Liver (tissue), 9 donors: ENCODE data around the gene SAMD9. TPM values are rescaled to one million over a fixed set of nuclear protein-coding genes. Genes with fewer than 3 reads are reported as not detected.

Experiments
- DNase-seq: peaks from one replicate; pipeline ENCODE4 v3.0.0-alpha.2; 2017; ENCODE audit warnings: low spot score
- H3K27ac ChIP-seq, 2 donors: one replicate each; pipeline ENCODE4 v1.7.0; 2013; ENCODE audit warnings: inconsistent platforms in 2 of 2, low read length in 2 of 2, control low read depth in 1 of 2, low read depth in 1 of 2, mild to moderate bottlenecking in 1 of 2
- H3K27me3 ChIP-seq, 4 donors: one replicate each; pipeline versions ENCODE4 v1.6.1 to v1.7.0; 2013; ENCODE audit warnings: low read length in 3 of 4, inconsistent platforms in 1 of 4, mild to moderate bottlenecking in 1 of 4, moderate library complexity in 1 of 4; ENCODE audit not compliant: control insufficient read depth in 4 of 4, insufficient read depth in 4 of 4
- H3K36me3 ChIP-seq, 4 donors: one replicate each; pipeline versions ENCODE4 v1.6.1 to v1.7.0; 2013; ENCODE audit warnings: low read length in 3 of 4, mild to moderate bottlenecking in 3 of 4, low read depth in 1 of 4, moderate library complexity in 1 of 4; ENCODE audit not compliant: control insufficient read depth in 4 of 4, insufficient read depth in 3 of 4
- H3K4me1 ChIP-seq, 4 donors: one replicate each; pipeline versions ENCODE4 v1.6.1 to v1.7.0; 2013; ENCODE audit warnings: low read length in 3 of 4, mild to moderate bottlenecking in 3 of 4, moderate library complexity in 1 of 4; ENCODE audit not compliant: control insufficient read depth in 4 of 4, insufficient read depth in 4 of 4
- H3K4me3 ChIP-seq, 3 donors: one replicate each; pipeline versions ENCODE4 v1.6.1 to v1.7.0; 2013; ENCODE audit warnings: low read length in 3 of 3, control low read depth in 1 of 3, low read depth in 1 of 3, mild to moderate bottlenecking in 1 of 3
- H3K9ac ChIP-seq, 2 donors: one replicate each; pipeline ENCODE4 v1.7.0; 2013; ENCODE audit warnings: low read length in 2 of 2, mild to moderate bottlenecking in 2 of 2, moderate library complexity in 2 of 2, control low read depth in 1 of 2, low read depth in 1 of 2
- H3K9me3 ChIP-seq, 4 donors: one replicate each; pipeline versions ENCODE4 v1.6.1 to v1.7.0; 2013; ENCODE audit warnings: low read length in 3 of 4; ENCODE audit not compliant: control insufficient read depth in 4 of 4
- EGR1 ChIP-seq, 2 donors: IDR thresholded peaks; 2 replicates each; pipeline ENCODE4 v1.6.1; 2016 to 2018; ENCODE audit warnings: antibody characterized with exemption in 2 of 2, low read depth in 2 of 2
- FOXA1 ChIP-seq: IDR thresholded peaks from 2 replicates; pipeline ENCODE4 v1.6.1; 2016; ENCODE audit warnings: antibody characterized with exemption
- FOXA2 ChIP-seq: IDR thresholded peaks from 2 replicates; pipeline ENCODE4 v1.6.1; 2016; ENCODE audit warnings: antibody characterized with exemption
- GABPA ChIP-seq, 2 donors: IDR thresholded peaks in 1 of 2; conservative IDR thresholded peaks in 1 of 2; 2 replicates each; pipeline ENCODE4 v1.6.1; 2016; ENCODE audit warnings: antibody characterized with exemption in 2 of 2, mild to moderate bottlenecking in 1 of 2, moderate library complexity in 1 of 2
- HNF4A ChIP-seq, 2 donors: conservative IDR thresholded peaks; 2 replicates each; pipeline ENCODE4 v1.6.1; 2016; ENCODE audit warnings: antibody characterized with exemption in 2 of 2, mild to moderate bottlenecking in 2 of 2
- HNF4G ChIP-seq: IDR thresholded peaks from 2 replicates; pipeline ENCODE4 v1.6.1; 2016; ENCODE audit warnings: antibody characterized with exemption
- JUND ChIP-seq, 2 donors: IDR thresholded peaks; 2 replicates each; pipeline ENCODE4 v1.6.1; 2016; ENCODE audit warnings: antibody characterized with exemption in 2 of 2
- NR2F2 ChIP-seq: IDR thresholded peaks from 2 replicates; pipeline ENCODE4 v1.6.1; 2016; ENCODE audit warnings: antibody characterized with exemption
- RAD21 ChIP-seq, 2 donors: IDR thresholded peaks; 2 replicates each; pipeline ENCODE4 v1.6.1; 2016; ENCODE audit warnings: antibody characterized with exemption in 2 of 2, mild to moderate bottlenecking in 2 of 2
- REST ChIP-seq: IDR thresholded peaks from 2 replicates; pipeline ENCODE4 v1.6.1; 2016; ENCODE audit warnings: antibody characterized with exemption, mild to moderate bottlenecking
- RXRA ChIP-seq, 2 donors: IDR thresholded peaks; 2 replicates each; pipeline ENCODE4 v1.6.1; 2017 to 2018; ENCODE audit warnings: antibody characterized with exemption in 2 of 2, mild to moderate bottlenecking in 1 of 2
- SP1 ChIP-seq: IDR thresholded peaks from 2 replicates; pipeline ENCODE4 v1.6.1; 2018; ENCODE audit warnings: antibody characterized with exemption, mild to moderate bottlenecking
- TAF1 ChIP-seq: conservative IDR thresholded peaks from 2 replicates; pipeline ENCODE4 v1.6.1; 2016; ENCODE audit warnings: antibody characterized with exemption, mild to moderate bottlenecking
- YY1 ChIP-seq: IDR thresholded peaks from 2 replicates; pipeline ENCODE4 v1.6.1; 2016; ENCODE audit warnings: antibody characterized with exemption, mild to moderate bottlenecking
- ZBTB33 ChIP-seq: IDR thresholded peaks from 2 replicates; pipeline ENCODE4 v1.6.1; 2016; ENCODE audit warnings: antibody characterized with exemption
- WGBS: extraction: QIAGEN DNeasy Blood & Tissue Kit; methylation state at CpG from one replicate; pipeline ENCODE4 v1.1.7; 2013; 5-methylcytosine and 5-hydroxymethylcytosine counted together
- polyA plus RNA-seq, 2 donors: library from polyadenylated mRNA; stranded (reverse) in 1 of 2; unstranded in 1 of 2; fragments of 200-250 nt in 1 of 2; fragments of >200 nt in 1 of 2; fragmentation: Nextera tagmentation in 1 of 2; extraction: Ambion mirVana in 1 of 2; gene quantifications; one replicate each; pipeline versions ENCODE4 v1.2.1 to v1.2.3, GENCODE V29; 2013 to 2015
- total RNA-seq, 2 donors: library from RNA; depleted of rRNA; stranded (reverse); fragments of >200 nt; gene quantifications; one replicate each; pipeline ENCODE4 v1.2.3, GENCODE V29; 2014
- TF ChIP-seq, protein P1 (sequence below): fragments of 150-350 bp; IDR thresholded peaks from 2 replicates; pipeline ENCODE4 v1.5.1; 2017; ENCODE audit warnings: improper control_type of control experiment, low read depth, low read length; ENCODE audit not compliant: missing input control
- TF ChIP-seq, protein P2 (sequence below): IDR thresholded peaks from 2 replicates; pipeline ENCODE4 v1.6.1; 2016; ENCODE audit warnings: antibody characterized with exemption
- TF ChIP-seq, protein P3 (sequence below): IDR thresholded peaks from 2 replicates; pipeline ENCODE4 v1.6.1; 2016; ENCODE audit warnings: antibody characterized with exemption
- donor health status: healthy.
- donor health status: healthy.
- donor health status: healthy.
- donor health status: healthy.
- donor health status: healthy.

The SAMD9 gene
- total and polyA plus RNA-seq, 4 donors = 1.2 to 10.9 (median 2.3) TPM

DNA sequence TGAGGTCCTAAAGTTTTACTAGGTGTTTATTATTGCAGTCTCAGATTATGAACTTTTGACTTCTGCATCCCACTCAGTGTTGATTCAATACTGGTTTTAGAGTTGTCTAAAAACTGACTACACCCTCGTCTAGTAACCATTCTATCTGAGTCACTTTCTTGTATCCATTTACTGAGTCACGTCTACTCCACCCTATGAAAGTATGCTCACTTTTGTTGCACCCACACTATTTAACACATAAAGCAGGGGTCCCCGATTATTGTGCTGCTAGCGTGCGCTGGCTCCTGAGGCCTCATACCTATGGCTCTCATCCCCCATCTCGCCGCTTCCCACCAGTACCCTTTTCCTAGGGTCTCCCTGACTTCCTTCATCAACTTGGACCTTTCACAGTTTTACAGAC, 2.0 kb downstream of the SAMD9 start:
- 81% methylated on average over 7 of the region's 7 CpGs for WGBS
- H3K4me3 ChIP-seq = no peak overlapping the region
- H3K9ac ChIP-seq = peak overlapping the region in 1 of 2 donors; percentile 5
- TF ChIP-seq EGR1 (IDR thresholded peaks at IDR 0.05; ENCODE audit: low read depth in 2 of 2) = no peak
- no peaks in the 10 kb centered on the region for H3K9me3 ChIP-seq
- no peak overlapping the region for H3K27ac ChIP-seq
- no peak for DNase-seq
- H3K4me1 ChIP-seq = peaks cover 0 to 6% (median 3%) of the 10 kb centered on the region in 4 donors
- H3K27me3 ChIP-seq = no peaks in the 10 kb centered on the region
- no peaks in the 10 kb centered on the region for H3K36me3 ChIP-seq

DNA sequence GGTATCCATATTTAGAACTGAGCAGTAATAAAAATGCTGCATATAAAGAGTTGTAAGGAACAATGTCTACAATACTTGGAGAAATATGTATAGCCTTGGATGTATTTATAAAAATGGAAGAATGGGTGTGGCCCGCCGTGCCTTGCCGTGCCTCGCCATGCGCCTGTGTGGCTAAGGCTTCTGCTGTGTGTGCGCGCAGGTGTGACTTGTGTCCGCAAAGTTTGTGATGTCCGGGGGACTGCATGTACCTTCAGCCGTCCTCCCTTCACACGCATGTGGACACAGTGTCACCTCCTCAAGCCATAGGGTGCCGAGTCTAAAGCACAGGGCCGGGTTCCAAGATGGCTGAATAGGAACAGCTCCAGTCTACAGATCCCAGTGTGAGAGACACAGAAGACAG, 9.8 kb downstream of the SAMD9 start:
- Histone ChIP-seq H3K4me1 (no peaks in the 10 kb centered on the region), H3K27me3 (no peaks in the 10 kb centered on the region), H3K4me3 (peak overlapping the region in 2 of 3 donors; percentile 39 to 46), H3K27ac (no peak overlapping the region), H3K9me3 (peaks cover 17 to 50% (median 31%) of the 10 kb centered on the region in 4 donors), H3K9ac (no peak overlapping the region), H3K36me3 (peaks cover 2 to 36% (median 32%) of the 10 kb centered on the region in 4 donors)
- 92% methylated on average over 13 of the region's 13 CpGs for WGBS
- TF ChIP-seq, protein P1, sequence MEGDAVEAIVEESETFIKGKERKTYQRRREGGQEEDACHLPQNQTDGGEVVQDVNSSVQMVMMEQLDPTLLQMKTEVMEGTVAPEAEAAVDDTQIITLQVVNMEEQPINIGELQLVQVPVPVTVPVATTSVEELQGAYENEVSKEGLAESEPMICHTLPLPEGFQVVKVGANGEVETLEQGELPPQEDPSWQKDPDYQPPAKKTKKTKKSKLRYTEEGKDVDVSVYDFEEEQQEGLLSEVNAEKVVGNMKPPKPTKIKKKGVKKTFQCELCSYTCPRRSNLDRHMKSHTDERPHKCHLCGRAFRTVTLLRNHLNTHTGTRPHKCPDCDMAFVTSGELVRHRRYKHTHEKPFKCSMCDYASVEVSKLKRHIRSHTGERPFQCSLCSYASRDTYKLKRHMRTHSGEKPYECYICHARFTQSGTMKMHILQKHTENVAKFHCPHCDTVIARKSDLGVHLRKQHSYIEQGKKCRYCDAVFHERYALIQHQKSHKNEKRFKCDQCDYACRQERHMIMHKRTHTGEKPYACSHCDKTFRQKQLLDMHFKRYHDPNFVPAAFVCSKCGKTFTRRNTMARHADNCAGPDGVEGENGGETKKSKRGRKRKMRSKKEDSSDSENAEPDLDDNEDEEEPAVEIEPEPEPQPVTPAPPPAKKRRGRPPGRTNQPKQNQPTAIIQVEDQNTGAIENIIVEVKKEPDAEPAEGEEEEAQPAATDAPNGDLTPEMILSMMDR = no peak
- no peak for TF ChIP-seq TAF1
- no peak for TF ChIP-seq JUND (IDR thresholded peaks at IDR 0.05)
- no peak for TF ChIP-seq REST
- no peak for TF ChIP-seq YY1
- TF ChIP-seq, protein P2, sequence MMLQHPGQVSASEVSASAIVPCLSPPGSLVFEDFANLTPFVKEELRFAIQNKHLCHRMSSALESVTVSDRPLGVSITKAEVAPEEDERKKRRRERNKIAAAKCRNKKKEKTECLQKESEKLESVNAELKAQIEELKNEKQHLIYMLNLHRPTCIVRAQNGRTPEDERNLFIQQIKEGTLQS = no peak
- TF ChIP-seq RAD21 (IDR thresholded peaks at IDR 0.05) = no peak
- no peak for TF ChIP-seq FOXA2
- no peak for TF ChIP-seq ZBTB33
- TF ChIP-seq SP1 = no peak
- TF ChIP-seq NR2F2 = no peak
- TF ChIP-seq HNF4A (conservative IDR thresholded peaks at IDR 0.05) = no peak
- TF ChIP-seq EGR1 (IDR thresholded peaks at IDR 0.05; ENCODE audit: low read depth in 2 of 2) = no peak
- no peak for TF ChIP-seq GABPA (IDR thresholded peaks at IDR 0.05 in 1 of 2, conservative IDR thresholded peaks at IDR 0.05 in 1 of 2)
- TF ChIP-seq, protein P3, sequence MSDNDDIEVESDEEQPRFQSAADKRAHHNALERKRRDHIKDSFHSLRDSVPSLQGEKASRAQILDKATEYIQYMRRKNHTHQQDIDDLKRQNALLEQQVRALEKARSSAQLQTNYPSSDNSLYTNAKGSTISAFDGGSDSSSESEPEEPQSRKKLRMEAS = no peak
- TF ChIP-seq FOXA1 = no peak
- TF ChIP-seq HNF4G = no peak
- no peak for TF ChIP-seq RXRA (IDR thresholded peaks at IDR 0.05)
- no peak for DNase-seq
